Measurements from ENCODE around the gene CAP2. TPM values are rescaled to one million over a fixed set of nuclear protein-coding genes. Genes with fewer than 3 reads are reported as not detected.
"Not testable (repeated sequence)": the region's sequence is repeated elsewhere in the genome, so short reads cannot be mapped to it uniquely, and the experiment has no call there.

CAP2 gene
- total RNA-seq, 2 donors from 2014 or later, result 69.6 to 79.5 TPM

DNA sequence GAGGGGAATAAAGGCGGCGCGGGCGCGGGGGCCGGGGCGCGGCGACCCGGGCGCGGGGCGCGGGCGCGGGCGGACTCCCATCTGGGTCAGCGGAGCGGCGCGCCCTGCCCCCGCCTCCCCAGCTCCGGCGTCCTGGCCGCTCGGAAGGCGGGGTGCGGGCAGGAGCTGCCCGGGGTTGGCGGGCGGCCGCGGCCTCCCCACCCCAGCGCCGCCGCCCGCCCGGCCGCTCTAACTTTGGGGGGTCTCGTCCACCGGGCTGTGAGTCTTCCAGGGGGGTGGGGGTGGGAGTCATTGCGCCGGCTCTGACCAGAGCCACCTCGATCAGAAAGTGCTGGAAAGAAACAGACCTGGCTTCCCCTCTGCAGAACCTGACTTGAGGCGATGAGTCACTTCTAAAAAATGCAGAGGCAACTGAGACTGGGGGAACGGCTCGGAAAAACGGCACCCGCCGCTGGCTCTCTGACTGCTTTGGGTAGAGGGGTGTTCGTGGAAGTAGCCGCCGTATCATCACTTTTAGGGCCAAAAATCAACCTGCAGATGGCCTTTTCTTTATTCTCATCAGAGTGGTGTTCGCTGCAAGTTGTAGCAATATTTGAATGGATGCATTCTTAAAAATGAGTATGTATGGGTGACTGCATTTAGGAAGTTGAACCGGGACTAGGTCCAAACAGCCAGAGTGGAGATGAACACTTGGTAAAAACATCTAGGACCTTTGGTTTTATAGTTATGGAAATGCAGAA is 667 bp downstream of the CAP2 start:
- intact Hi-C loops (cut with DNase I), result loop anchor here in 1 of 2 donors (10.0 kb wide), 1 partner anchor 99 kb away; no protein-coding TSS in a partner anchor

DNA sequence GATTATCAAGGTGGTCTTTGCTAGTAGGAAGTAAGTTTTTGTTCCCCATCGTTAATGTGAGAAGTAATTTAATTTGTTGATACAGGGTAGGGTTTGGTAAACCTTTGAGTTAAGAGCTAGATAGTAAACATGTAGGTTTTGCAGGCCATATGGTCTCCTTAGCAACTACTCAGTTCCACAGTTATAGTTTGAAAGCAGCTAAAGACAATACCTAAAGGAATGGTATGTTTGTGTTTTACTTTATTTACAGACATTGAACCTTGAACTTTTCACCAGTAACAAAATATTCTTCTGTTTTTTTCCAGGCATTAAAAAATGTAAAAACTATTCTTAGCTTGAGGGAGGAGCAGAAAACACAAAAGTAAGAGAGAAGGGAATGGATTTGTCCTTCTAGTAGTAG is 1.7 kb downstream of the CAP2 start:
- ATAC-seq, result no peak
- intact Hi-C loops (cut with DNase I), result loop anchor here in 1 of 2 donors (10.0 kb wide), 1 partner anchor 100 kb away; no protein-coding TSS in a partner anchor

More for the DNA sequence above, 667 bp downstream of the CAP2 start:
- DNase-seq, result peak; percentile 24
- peak; percentile 68 to 72 for ATAC-seq

DNA sequence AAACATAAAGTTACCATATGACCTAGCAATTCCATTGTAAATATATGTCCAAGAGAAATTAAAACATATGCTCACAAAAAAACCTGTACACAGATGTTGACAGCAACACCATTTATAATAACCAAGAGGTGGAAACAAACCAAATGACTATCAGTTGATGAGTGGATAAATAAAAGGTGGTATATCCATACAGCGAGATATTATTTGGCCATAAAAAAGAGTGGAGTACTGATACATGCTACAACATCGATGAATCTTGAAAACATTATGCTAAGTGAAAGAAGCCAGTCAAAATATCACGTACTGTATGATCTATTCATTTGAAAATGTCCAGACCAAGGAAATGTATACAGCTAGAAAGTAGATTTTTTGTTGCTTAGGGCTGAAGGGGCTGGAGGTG is 2.9 kb downstream of the CAP2 start:
- ATAC-seq, result no peak
- intact Hi-C loops (cut with DNase I), result loop anchor here in 1 of 2 donors (10.0 kb wide), 1 partner anchor 101 kb away; no protein-coding TSS in a partner anchor
- no peak for DNase-seq

More for the DNA sequence above, 1.7 kb downstream of the CAP2 start:
- no peak for DNase-seq

- DNase-seq, result no peak
- peak in 1 of 2 donors; percentile 20 for ATAC-seq
- intact Hi-C loops (cut with DNase I), result loop anchor here in 1 of 2 donors (10.0 kb wide), 1 partner anchor 103 kb away; no protein-coding TSS in a partner anchor
These were observed 4.4 kb downstream of the CAP2 start for GRCh38 chr6:17397764-17398194.

GRCh38 chr6:17405181-17405943 is 12.0 kb downstream of the CAP2 start:
- DNase-seq; ATAC-seq; intact Hi-C loops (cut with DNase I): not testable (repeated sequence)

DNA sequence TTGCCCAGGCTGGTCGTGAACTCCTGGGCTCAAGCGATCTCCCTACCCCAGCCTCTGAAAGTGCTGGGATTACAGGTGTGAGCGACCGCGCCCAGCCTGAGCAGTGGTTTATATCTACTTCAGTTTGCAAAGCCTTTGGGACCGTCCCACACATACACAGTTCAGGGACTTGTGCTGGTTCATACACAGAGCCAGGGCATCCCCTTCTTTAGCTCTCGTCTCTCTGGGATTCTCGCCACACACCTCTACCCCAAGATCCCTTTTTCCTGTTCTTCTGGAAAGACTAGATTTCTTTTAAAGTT is 12.5 kb downstream of the CAP2 start:
- ATAC-seq (no peak), DNase-seq (no peak)
- intact Hi-C loops (cut with DNase I), result no loop called here

DNA sequence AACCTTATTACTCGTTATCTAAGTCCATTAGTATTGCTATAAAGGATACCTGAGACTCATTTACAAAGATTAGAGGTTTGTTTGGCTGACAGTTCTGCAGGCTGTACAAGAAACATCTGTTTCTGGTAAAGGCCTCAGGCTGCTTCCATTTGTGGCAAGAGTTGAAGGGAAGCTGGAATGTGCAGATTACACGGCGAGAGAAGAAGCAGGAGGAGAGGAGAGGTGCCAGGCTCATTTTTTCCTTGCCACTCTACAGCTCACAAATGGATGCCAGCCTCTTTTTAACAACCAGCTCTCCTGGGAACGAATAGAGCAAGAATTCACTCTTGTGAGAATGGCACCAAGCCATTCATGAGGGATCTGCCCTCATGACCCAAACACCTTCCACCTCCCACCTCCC is 14.7 kb downstream of the CAP2 start:
- DNase-seq (no peak), ATAC-seq (peak in 1 of 2 donors; percentile 47)
- intact Hi-C loops (cut with DNase I), result no loop called here

GRCh38 chr6:17410281-17410680 is 16.9 kb downstream of the CAP2 start:
- DNase-seq (no peak), ATAC-seq (no peak)
- intact Hi-C loops (cut with DNase I), result no loop called here

- DNase-seq, result no peak
- no peak for ATAC-seq
- intact Hi-C loops (cut with DNase I), result no loop called here
These were observed 19.9 kb downstream of the CAP2 start for GRCh38 chr6:17413313-17413750.

DNA sequence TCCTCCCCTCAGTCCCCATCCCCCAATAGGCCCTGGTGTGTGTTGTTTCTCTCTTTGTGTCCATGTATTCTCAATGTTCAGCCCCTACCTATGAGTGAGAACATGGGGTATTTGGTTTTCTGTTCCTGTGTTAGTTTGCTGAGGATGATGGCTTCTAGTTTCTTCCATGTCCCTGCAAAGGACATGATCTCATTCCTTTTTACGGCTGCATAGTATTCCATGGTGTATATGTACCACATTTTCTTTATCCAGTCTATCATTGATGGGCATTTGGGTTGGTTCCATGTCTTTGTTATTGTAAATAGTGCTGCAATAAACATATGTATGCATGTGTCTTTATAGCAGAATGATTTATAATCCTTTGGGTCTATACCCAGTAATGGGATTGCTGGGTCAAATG is 21.0 kb downstream of the CAP2 start:
- ATAC-seq; DNase-seq; intact Hi-C loops (cut with DNase I): not testable (repeated sequence)

DNA sequence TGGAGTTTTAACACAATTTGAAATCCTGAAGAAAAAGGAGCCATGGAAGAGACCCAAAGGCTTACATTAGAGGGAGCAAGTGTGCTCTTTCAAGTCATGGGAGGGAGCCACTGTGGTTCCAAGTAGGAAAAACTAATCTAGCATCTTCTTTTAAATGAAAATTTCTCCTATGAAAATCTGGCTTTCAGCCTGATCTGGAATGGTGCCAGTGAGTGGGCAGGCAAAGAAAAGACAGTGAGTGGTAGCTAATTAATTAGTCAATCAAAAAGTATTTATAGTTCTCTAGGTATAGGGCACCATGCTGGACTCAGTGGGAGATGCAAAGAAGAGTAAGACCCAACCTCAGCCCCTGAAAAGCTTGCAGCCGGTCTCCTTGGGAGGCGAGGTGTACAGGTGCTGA is 21.9 kb downstream of the CAP2 start:
- intact Hi-C loops (cut with DNase I), result no loop called here
- ATAC-seq (no peak), DNase-seq (no peak)

DNA sequence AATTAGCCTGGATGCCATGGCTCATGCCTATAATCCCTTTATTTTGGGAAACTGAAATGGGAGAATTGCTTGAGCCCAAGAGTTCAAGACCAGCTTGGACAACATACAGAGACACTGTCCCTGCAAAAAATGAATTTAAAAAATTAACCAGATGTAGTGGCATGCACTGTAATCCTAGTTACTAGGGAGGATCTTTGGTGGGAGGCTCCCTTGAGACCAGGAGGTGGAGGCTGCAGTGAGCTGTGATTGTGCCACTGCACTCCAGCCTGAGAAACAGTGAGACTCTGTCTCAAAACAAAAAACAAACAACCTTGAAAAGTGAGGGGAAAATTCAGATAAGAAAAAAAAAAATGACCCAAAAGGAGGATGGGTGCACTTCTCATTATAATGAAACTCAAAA is 23.4 kb downstream of the CAP2 start:
- intact Hi-C loops (cut with DNase I), result no loop called here
- ATAC-seq, result no peak
- DNase-seq, result no peak

DNA sequence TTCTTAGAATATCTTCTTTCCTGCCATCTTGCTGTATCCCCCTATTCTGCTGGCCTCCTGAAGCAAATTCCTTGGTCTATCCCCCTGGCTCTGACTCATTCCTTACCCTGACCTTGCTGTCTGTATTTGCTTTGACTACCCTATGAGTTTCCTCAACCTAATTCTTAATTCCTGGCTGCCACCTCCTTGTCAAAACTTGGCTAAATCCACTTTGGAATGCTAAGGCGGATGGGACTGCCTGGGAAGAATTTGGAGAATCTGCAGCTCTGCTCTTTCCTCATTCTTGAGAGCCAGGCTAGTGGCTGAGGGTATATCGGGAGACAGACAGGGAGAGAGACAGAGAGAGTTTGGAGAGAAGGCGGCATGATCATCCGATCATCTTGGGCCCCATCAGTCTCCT is 24.4 kb downstream of the CAP2 start:
- intact Hi-C loops (cut with DNase I), result no loop called here
- ATAC-seq, result peak; percentile 72 to 73
- DNase-seq, result no peak

- ATAC-seq, result peak; percentile 74 to 81
- no peak for DNase-seq
- intact Hi-C loops (cut with DNase I), result no loop called here
These were observed 25.1 kb downstream of the CAP2 start for GRCh38 chr6:17418281-17419188.

GRCh38 chr6:17419189-17419575 is 25.8 kb downstream of the CAP2 start:
- ATAC-seq, result no peak
- DNase-seq, result no peak
- intact Hi-C loops (cut with DNase I), result no loop called here

GRCh38 chr6:17420368-17420767 is 27.0 kb downstream of the CAP2 start:
- intact Hi-C loops (cut with DNase I), result no loop called here
- ATAC-seq (no peak), DNase-seq (no peak)

GRCh38 chr6:17421406-17421805 is 28.0 kb downstream of the CAP2 start:
- ATAC-seq (no peak), DNase-seq (no peak)
- intact Hi-C loops (cut with DNase I), result no loop called here

GRCh38 chr6:17423026-17423425 is 29.6 kb downstream of the CAP2 start:
- DNase-seq (no peak), ATAC-seq (no peak)
- intact Hi-C loops (cut with DNase I), result no loop called here

GRCh38 chr6:17427062-17427461 is 33.7 kb downstream of the CAP2 start:
- no peak for ATAC-seq
- intact Hi-C loops (cut with DNase I), result no loop called here
- no peak for DNase-seq

All from left cardiac atrium (tissue), 4 donors.